ENCODE data around the gene EMX2. TPM values are rescaled to one million over a fixed set of nuclear protein-coding genes. Genes with fewer than 3 reads are reported as not detected.

EMX2 gene
- total RNA-seq, 1 donor from 2014 or later, result 3.0 TPM

DNA sequence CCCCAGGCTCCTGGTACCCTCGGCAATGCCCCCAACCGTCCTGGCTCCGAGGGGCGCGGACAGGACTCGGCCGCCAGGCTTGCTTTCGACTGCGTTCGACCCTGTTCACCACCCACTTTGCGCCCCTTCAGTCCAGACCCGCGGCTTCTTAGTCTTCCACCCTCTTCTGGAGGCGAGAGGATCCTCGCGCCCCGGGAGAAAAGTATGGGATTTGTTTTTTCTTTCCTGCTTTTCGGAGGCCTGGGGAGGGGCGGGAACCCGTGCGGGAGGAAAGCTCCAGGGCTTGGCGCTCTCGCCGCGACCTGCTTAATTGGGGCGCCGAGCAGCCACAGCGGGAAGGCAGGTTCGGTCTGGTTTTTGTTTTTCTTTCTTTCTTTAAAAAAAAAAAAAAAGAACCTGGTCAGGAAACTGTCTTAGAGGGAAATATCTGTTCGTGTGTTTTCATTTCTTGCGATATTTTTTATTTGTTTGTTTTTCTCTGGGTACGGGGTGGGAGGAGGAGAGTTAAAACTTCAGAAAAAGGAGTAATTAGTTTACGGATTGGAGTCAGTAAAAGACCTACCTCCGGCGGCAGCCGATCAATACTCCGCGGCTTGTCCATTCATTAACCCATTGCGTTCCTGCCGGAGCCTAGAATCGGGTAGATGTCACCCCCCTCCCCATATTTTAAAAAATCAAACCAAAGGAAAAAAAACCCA lies 1.6 kb downstream of the EMX2 start:
- no peaks in the 10 kb centered on the region for H3K9me3 Mint-ChIP-seq (ENCODE audit: unreplicated experiment)
- TF ChIP-seq, protein P1, sequence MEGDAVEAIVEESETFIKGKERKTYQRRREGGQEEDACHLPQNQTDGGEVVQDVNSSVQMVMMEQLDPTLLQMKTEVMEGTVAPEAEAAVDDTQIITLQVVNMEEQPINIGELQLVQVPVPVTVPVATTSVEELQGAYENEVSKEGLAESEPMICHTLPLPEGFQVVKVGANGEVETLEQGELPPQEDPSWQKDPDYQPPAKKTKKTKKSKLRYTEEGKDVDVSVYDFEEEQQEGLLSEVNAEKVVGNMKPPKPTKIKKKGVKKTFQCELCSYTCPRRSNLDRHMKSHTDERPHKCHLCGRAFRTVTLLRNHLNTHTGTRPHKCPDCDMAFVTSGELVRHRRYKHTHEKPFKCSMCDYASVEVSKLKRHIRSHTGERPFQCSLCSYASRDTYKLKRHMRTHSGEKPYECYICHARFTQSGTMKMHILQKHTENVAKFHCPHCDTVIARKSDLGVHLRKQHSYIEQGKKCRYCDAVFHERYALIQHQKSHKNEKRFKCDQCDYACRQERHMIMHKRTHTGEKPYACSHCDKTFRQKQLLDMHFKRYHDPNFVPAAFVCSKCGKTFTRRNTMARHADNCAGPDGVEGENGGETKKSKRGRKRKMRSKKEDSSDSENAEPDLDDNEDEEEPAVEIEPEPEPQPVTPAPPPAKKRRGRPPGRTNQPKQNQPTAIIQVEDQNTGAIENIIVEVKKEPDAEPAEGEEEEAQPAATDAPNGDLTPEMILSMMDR (IDR thresholded peaks at IDR 0.05), result no peak
- peaks cover 77% of the 10 kb centered on the region for H3K27me3 Mint-ChIP-seq (ENCODE audit: unreplicated experiment)
- peak overlapping the region; percentile 80 for H3K27ac Mint-ChIP-seq (ENCODE audit: unreplicated experiment)
- no peak for DNase-seq (ENCODE audit: extremely low spot score, unreplicated experiment)
- no peaks in the 10 kb centered on the region for H3K36me3 Mint-ChIP-seq (ENCODE audit: unreplicated experiment)
- peak overlapping the region; percentile 77 for H3K4me3 Mint-ChIP-seq (ENCODE audit: unreplicated experiment)
- H3K4me1 Mint-ChIP-seq (ENCODE audit: unreplicated experiment), result peaks cover 40% of the 10 kb centered on the region

DNA sequence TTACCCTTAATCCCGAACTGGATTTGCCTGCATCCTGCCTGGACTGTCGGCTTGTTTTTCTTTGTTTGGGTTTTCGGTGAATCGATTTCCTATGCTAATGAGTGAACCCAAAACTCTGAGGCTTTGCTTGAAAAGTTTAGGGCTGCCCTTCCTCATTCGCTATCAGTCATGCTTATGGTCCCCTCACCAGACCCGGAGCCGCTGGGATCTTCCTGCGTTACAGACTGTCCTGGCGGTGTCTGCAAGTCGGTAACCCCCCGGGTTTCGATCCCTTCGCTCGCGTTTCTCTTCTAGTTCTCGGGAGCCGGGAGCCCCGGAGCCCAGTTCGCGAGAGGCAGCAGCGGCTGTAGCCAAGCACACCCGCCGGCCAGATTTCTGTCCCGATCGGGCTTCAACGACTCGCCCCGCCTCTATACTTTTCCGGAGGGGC lies 2.2 kb downstream of the EMX2 start:
- Mint-ChIP-seq H3K36me3 (ENCODE audit: unreplicated experiment) (no peaks in the 10 kb centered on the region), H3K27ac (ENCODE audit: unreplicated experiment) (peak overlapping the region; percentile 80), H3K27me3 (ENCODE audit: unreplicated experiment) (peaks cover 77% of the 10 kb centered on the region), H3K4me3 (ENCODE audit: unreplicated experiment) (peak overlapping the region; percentile 77), H3K4me1 (ENCODE audit: unreplicated experiment) (peaks cover 40% of the 10 kb centered on the region), H3K9me3 (ENCODE audit: unreplicated experiment) (no peaks in the 10 kb centered on the region)
- no peak for DNase-seq (ENCODE audit: extremely low spot score, unreplicated experiment)
- TF ChIP-seq, protein P1 (IDR thresholded peaks at IDR 0.05), result no peak

DNA sequence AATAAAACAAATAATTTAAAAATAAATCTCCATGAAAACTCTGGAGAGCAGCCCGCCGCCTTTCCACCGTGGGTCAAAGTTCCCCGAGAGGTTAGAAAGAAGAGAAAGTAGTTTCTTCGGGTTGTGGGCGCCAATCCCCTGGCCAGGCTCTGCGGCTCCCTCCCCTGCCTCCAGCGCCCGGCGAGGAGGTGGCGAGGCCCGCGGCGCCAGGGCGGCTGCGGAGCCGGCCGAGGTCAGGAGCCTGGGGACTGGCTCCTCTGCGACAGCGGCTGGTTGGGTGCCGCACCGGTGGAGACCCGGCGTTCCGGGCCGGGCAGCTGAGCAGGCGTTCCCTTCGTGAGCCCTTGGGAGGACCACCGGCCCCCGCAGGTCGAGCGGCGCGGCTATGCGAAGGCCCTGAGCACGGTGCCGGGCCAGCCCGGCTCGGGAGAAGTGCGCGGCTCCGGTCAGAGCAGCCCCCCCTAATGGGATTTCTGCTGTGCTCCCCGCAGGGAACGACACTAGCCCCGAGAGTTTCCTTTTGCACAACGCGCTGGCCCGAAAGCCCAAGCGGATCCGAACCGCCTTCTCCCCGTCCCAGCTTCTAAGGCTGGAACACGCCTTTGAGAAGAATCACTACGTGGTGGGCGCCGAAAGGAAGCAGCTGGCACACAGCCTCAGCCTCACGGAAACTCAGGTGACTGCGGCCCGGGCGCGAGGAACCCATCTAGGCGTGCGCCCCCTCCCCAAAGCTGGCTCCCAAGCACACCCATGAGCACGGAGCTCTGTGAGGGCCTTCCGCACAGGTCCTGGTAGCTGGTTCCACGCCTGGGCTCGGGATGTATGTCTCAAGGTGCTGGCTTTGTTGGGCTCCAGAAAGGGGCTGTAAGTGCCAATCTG lies 2.8 kb downstream of the EMX2 start:
- peak overlapping the region; percentile 80 for H3K27ac Mint-ChIP-seq (ENCODE audit: unreplicated experiment)
- H3K9me3 Mint-ChIP-seq (ENCODE audit: unreplicated experiment), result no peaks in the 10 kb centered on the region
- peak overlapping the region; percentile 77 for H3K4me3 Mint-ChIP-seq (ENCODE audit: unreplicated experiment)

DNA sequence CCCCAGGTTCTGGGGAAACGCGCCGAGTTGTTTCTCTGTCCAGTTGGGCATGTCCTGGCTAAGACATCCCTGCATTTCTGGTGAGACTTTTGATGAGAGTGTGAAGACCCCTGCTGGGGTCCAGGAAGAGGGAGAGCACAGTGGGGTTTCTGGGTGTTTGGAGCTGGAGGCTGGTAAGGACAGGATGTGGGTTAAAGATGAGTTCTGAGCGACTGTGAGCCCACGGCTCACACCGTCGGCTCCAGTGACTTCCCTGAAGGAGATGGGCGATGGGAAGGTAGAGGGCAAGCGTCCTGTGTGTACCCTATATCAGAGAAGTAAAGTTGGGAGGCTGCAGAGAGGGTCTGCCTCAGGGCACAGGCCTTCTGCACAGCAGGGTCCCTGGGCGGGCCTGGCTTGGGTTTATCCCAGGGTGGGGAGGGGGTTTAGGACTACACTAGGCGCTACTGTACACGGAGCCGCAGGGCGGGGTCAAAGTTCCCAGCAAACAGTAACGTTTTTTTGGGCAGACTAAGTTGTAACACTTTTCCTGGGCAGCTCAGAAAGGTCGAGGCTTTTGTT lies 3.6 kb downstream of the EMX2 start:
- Mint-ChIP-seq H3K27ac (ENCODE audit: unreplicated experiment) (peak overlapping the region; percentile 70), H3K9me3 (ENCODE audit: unreplicated experiment) (no peaks in the 10 kb centered on the region), H3K4me1 (ENCODE audit: unreplicated experiment) (peaks cover 34% of the 10 kb centered on the region), H3K27me3 (ENCODE audit: unreplicated experiment) (peaks cover 77% of the 10 kb centered on the region), H3K4me3 (ENCODE audit: unreplicated experiment) (peak overlapping the region; percentile 59), H3K36me3 (ENCODE audit: unreplicated experiment) (peaks cover 2% of the 10 kb centered on the region)
- TF ChIP-seq, protein P1 (IDR thresholded peaks at IDR 0.05), result no peak
- DNase-seq (ENCODE audit: extremely low spot score, unreplicated experiment), result no peak

More for the DNA sequence above, 2.8 kb downstream of the EMX2 start:
- peaks cover 77% of the 10 kb centered on the region for H3K27me3 Mint-ChIP-seq (ENCODE audit: unreplicated experiment)
- no peak for DNase-seq (ENCODE audit: extremely low spot score, unreplicated experiment)
- peaks cover 39% of the 10 kb centered on the region for H3K4me1 Mint-ChIP-seq (ENCODE audit: unreplicated experiment)
- H3K36me3 Mint-ChIP-seq (ENCODE audit: unreplicated experiment), result no peaks in the 10 kb centered on the region
- TF ChIP-seq, protein P1 (IDR thresholded peaks at IDR 0.05), result no peak
